Motor neuron (in vitro differentiated cells): Measurements from ENCODE around the gene PET117. TPM values are rescaled to one million over a fixed set of nuclear protein-coding genes. Genes with fewer than 3 reads are reported as not detected.
"Not testable (repeated sequence)": the region's sequence is repeated elsewhere in the genome, so short reads cannot be mapped to it uniquely, and the experiment has no call there.

ENCODE experiments used
- ATAC-seq, 8 experiments: fragments of 200-7000 bp; cut with Tn5 transposase; replicated peaks in 6 of 8; 2 replicates each; pipeline ENCODE4 v1.8.0; 2021; ENCODE audit warnings: mild to moderate bottlenecking in 8 of 8, moderate library complexity in 8 of 8
- H3K27ac ChIP-seq, 2 donors: fragments of 250-450 bp; sonication (Bioruptor Pico); 2 replicates each; pipeline ENCODE4 v1.9.0; 2021; ENCODE audit warnings: antibody characterized with exemption in 2 of 2, mild to moderate bottlenecking in 2 of 2, moderate library complexity in 1 of 2
- H3K4me1 ChIP-seq, 2 donors: fragments of 250-450 bp; sonication (Bioruptor Pico); replicated peaks in 1 of 2; 2 replicates each; pipeline ENCODE4 v1.6.1; 2021; ENCODE audit warnings: antibody characterized with exemption in 2 of 2, mild to moderate bottlenecking in 2 of 2, moderate library complexity in 1 of 2
- H3K4me3 ChIP-seq, 5 donors: fragments of 250-450 bp; sonication (Bioruptor Pico); 2 replicates each; pipeline ENCODE4 v1.9.0; 2021; ENCODE audit warnings: antibody characterized with exemption in 5 of 5, mild to moderate bottlenecking in 5 of 5, moderate library complexity in 4 of 5
- WGBS, 10 experiments: fragments of 450-650 bp; shearing (Covaris generic); methylation state at CpG; one replicate each; pipeline ENCODE4 v1.0.0; 2022; 5-methylcytosine and 5-hydroxymethylcytosine counted together
- in situ Hi-C, 9 experiments: fragments of 400-800 bp; cut with MboI; loops; one replicate each; pipeline ENCODE4 v1.15.0; 2021; ENCODE audit warnings: low sequenced_read_pairs in 9 of 9, low pct_unique_long_range_greater_than_20kb in 2 of 9; ENCODE audit not compliant: unreplicated experiment in 9 of 9
- total RNA-seq, 8 experiments: library from RNA; unstranded; fragments of 300-600 nt; gene quantifications; 2 replicates each; pipeline versions ENCODE4 v1.2.3 to v1.2.4, GENCODE V29; 2022

The PET117 gene, protein sequence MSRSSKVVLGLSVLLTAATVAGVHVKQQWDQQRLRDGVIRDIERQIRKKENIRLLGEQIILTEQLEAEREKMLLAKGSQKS
- total RNA-seq, result 10 to 100 TPM; 10.4 to 17.3 (median 13.0) TPM

DNA sequence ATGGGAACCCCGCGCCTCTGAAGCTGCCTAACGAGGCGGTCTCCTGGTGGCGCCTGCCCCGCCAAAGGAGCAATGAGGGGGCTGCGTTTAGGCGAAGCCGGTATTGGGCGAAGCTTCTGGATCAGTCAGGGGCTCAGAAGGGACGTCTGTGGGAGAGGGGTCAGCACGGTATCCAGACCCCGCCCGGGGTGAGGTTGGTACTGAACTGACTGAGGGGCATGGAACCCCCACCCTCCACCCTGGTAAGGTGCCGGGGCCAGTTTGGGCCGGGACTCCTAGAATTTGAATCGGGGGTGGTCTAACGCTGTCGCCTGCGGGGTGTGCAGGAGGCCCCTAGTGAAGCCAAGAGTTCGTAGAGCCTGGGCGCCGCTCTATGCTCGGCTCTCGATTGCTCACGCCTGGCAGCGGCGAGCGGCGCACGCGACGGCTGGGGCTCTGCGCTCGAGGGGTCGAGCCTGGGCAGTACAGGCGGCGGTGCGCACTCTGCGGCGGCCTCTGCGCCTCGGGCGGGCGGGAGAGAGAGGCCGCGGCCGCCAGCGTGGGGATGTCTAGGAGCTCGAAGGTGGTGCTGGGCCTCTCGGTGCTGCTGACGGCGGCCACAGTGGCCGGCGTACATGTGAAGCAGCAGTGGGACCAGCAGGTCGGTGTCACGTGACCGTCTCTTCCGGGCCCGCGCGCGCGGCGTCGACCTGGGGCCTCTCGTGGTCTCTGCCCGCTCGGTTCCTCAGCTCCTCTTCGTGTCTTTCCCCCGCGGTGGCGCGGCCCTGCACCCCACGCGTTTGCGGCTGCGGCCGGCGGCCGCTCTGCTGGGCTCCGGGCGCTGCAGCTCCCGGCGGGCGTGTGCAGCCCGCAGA lies at the start of gene PET117, which contains the start of gene KAT14:
Gene PET117, plus strand, starts transcription at position 452 of the 854 bp plus-strand sequence. Its CDS starts 93 bp downstream, at position 545.
Gene KAT14, plus strand, starts transcription at position 452 of the 854 bp plus-strand sequence. CDS start 4,798 bp downstream, outside the sequence.
- ATAC-seq, result peak; percentile 89 to 97 (median 95)
- in situ Hi-C loops, result no loop called here
- Histone ChIP-seq H3K27ac (peak within 1 kb of the TSS; percentile 83 to 92), H3K4me3 (peak within 1 kb of the TSS; percentile 69 to 95 (median 71)), H3K4me1 (peaks cover 15 to 16% of the 10 kb centered on the region in 2 donors)
- WGBS, 10 experiments, result 0 to 8% (median 3%) methylated on average over 1 to 29 of the region's 87 CpGs; no CpG with 5 or more reads in 4 of the 10 experiments

DNA sequence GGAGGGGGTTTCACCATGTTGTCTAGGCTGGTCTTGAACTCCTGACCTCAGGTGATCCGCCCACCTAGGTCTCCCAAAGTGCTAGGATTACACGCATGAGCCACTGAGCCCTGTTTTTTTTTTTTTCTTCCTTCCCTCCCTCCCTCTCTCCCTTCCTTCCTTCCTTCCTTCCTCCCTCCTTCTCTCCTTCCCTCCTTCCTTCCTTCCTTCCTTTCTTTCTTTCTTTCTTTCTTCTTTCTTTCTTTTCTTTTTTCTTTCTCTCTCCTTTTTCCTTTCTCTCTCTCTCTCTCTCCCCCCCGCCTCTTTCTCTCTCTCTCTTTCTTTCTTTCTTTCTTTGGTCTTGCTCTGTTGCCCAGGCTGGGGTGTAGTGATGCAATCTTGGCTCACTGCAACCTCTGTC lies 49.4 kb upstream of the PET117 start:
- WGBS, 10 experiments, result 0 to 82% (median 55%) methylated on average over 1 to 3 of the region's 3 CpGs; no CpG with 5 or more reads in 4 of the 10 experiments
- not testable (repeated sequence) for H3K4me1 ChIP-seq, ATAC-seq, H3K4me3 ChIP-seq, H3K27ac ChIP-seq
- in situ Hi-C loops, result loop anchor here in 1 of 9 experiments (25.0 kb wide), 1 partner anchor 99 kb away; no protein-coding TSS in a partner anchor

DNA sequence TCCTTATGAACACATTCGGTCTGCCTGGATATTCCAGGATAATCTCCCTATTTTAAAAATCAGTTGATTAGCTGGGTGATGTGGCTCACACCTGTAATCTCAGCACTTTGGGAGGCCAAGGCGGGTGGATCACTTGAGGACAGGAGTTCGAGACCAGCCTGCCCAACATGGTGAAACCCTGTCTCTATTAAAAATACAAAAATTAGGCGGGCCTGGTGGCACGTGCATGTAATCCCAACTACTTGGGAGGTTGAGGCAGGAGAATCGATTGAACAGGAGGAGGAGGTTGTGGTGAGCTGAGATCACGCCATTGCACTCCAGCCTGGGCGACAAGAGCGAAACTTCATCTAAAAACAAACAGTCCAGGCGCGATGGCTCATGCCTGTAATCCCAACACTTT lies 48.8 kb upstream of the PET117 start:
- not testable (repeated sequence) for H3K27ac ChIP-seq, ATAC-seq, H3K4me1 ChIP-seq, H3K4me3 ChIP-seq
- in situ Hi-C loops, result loop anchor here in 1 of 9 experiments (25.0 kb wide), 1 partner anchor 98 kb away; no protein-coding TSS in a partner anchor
- 20 to 100% (median 75%) methylated on average over 1 to 8 of the region's 11 CpGs; no CpG with 5 or more reads in 2 of the 10 experiments for WGBS, 10 experiments

DNA sequence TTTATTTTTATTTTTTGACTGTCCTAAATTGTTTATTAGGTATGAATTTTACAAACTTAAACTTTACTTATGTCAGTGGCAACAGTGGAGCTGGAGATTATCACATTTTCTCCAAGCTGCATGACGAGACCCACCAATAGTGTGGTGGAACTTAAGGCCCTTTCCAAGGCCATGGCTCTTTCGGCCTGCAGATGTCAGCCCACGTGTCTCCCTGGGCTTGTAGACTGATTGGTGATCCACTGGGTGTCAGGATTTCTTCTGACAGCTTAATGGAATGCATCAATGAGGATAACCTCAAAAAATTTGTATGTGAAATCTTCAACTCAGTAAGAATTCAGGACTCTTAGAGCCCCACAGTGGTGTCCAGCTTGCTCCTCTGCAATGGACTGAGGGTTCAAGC lies 47.6 kb upstream of the PET117 start:
- 0 to 78% (median 47%) methylated on average over 1 to 3 of the region's 3 CpGs; no CpG with 5 or more reads in 1 of the 10 experiments for WGBS, 10 experiments
- Histone ChIP-seq H3K4me1 (no peaks in the 10 kb centered on the region), H3K27ac (no peak overlapping the region), H3K4me3 (no peak overlapping the region)
- in situ Hi-C loops, result loop anchor here in 1 of 9 experiments (25.0 kb wide), 1 partner anchor 97 kb away; no protein-coding TSS in a partner anchor
- ATAC-seq, result no peak

DNA sequence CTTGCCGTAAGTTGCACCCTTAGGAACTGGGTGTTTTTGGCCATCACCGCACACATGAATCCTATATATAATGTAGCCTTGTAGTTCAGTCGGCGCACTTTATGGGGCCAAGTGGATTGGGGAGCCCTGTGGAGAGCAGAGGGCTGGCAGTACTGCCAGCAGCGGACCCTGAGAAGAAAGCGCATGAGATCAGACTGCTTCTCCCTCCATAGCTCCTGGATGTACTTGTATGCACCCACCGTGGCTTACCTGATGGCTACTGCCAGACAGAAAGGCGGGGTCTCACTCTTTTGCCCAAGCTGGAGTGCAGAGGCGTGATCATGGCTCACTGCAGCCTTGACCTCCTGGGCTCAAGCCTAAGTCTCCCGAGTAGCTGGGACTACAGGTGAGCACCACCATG lies 47.2 kb upstream of the PET117 start:
- H3K27ac ChIP-seq, result no peak overlapping the region
- in situ Hi-C loops, result loop anchor here in 1 of 9 experiments (25.0 kb wide), 1 partner anchor 97 kb away; no protein-coding TSS in a partner anchor
- 73 to 100% (median 92%) methylated on average over 1 to 6 of the region's 10 CpGs; no CpG with 5 or more reads in 4 of the 10 experiments for WGBS, 10 experiments
- no peak overlapping the region for H3K4me3 ChIP-seq
- H3K4me1 ChIP-seq, result no peaks in the 10 kb centered on the region
- no peak for ATAC-seq

DNA sequence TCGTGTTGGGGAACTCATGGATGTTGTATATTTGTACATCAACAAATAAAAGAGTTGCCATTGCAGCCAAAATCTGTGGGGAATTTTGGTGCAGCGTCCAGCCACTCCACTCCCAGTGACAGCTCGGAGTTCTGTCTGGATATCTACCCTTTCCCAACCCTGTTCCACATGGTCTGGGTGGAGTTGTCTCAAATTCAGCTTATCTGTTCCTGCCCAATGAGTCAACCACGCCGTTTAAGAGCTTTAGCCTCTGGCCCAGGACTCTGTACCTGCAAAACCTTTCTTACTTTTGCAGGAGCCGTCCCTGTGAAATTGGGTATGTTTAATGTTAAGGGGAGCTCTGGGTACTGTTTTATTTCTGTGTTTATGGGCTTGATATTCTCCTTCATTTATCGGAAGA lies 46.0 kb upstream of the PET117 start:
- peak in 2 of 8 experiments; percentile 74 to 99 for ATAC-seq
- 0 to 83% (median 57%) methylated on average over 1 to 7 of the region's 7 CpGs for WGBS, 10 experiments
- in situ Hi-C loops, result loop anchor here in 1 of 9 experiments (25.0 kb wide), 1 partner anchor 96 kb away; no protein-coding TSS in a partner anchor
- no peak overlapping the region for H3K27ac ChIP-seq
- H3K4me1 ChIP-seq, result no peaks in the 10 kb centered on the region
- no peak overlapping the region for H3K4me3 ChIP-seq

DNA sequence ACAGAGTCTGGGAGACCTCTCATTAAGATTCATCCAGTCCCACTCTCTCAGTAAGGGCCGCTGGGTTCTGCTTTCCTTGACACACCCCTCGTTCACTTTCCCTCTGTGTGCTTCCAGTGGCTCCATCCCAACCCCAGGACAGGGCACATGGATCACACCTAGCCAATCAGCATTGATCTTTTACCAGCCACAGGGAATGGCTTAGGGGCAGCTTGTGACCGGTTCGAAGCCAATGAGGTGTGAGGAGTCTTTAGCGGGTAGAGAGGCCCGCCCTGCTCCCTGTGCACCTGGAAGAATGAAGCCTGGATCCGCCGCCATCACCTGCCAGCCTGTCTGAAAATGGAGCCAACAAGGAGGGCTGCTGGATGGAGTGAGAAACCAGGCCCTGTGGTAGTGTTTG lies 44.8 kb upstream of the PET117 start:
- Histone ChIP-seq H3K4me1 (no peaks in the 10 kb centered on the region), H3K4me3 (no peak overlapping the region), H3K27ac (no peak overlapping the region)
- in situ Hi-C loops, result loop anchor here in 1 of 9 experiments (25.0 kb wide), 1 partner anchor 94 kb away; no protein-coding TSS in a partner anchor
- 40 to 91% (median 65%) methylated on average over 2 to 4 of the region's 8 CpGs; no CpG with 5 or more reads in 4 of the 10 experiments for WGBS, 10 experiments
- no peak for ATAC-seq

DNA sequence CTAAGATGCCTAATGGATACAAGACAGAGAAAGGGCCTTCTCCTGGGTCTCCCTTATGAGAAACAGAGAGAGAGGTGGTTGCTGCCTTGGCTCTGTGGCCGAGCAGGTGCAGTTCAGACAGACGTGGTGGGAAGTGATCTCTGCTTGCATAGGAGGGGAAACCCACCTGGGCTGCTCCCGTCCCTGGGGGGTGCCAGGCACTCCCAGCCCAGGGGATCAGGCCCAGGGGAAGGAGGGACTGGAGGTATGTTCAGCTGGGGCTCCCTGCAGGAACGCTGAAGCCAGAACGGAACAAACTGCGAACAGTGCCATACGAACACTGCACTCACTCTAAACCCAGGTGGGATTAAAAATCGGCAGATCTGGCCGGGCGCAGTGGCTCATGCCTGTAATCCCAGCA lies 44.3 kb upstream of the PET117 start:
- WGBS, 10 experiments, result 28 to 100% (median 80%) methylated on average over 1 to 10 of the region's 10 CpGs; no CpG with 5 or more reads in 6 of the 10 experiments
- no peaks in the 10 kb centered on the region for H3K4me1 ChIP-seq
- no peak for ATAC-seq
- H3K27ac ChIP-seq, result no peak overlapping the region
- in situ Hi-C loops, result loop anchor here in 1 of 9 experiments (25.0 kb wide), 1 partner anchor 94 kb away; no protein-coding TSS in a partner anchor
- H3K4me3 ChIP-seq, result no peak overlapping the region

DNA sequence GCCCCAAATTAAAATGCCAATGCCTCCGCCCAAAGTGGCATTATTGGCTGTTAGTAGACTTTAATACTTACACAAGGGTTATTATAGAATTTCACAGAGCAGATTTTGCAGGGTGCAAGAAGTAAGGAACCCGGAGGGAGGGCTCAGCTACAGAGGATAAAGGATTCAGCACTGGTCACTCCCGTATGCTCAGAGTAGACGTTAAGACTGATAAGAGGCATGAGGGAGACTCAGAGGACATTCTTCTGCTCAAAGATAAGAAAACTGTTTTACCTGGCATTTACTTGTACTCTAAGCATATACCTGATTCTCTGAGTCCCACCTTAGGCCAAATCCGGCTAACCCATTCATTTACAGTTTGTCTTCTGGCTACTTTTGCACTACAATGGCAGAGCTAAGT lies 43.5 kb upstream of the PET117 start:
- Histone ChIP-seq H3K4me3 (no peak overlapping the region), H3K4me1 (no peaks in the 10 kb centered on the region), H3K27ac (no peak overlapping the region)
- ATAC-seq, result no peak
- 33 to 80% (median 70%) methylated on average over 1 to 5 of the region's 5 CpGs; no CpG with 5 or more reads in 2 of the 10 experiments for WGBS, 10 experiments
- in situ Hi-C loops, result loop anchor here in 1 of 9 experiments (25.0 kb wide), 1 partner anchor 93 kb away; no protein-coding TSS in a partner anchor

DNA sequence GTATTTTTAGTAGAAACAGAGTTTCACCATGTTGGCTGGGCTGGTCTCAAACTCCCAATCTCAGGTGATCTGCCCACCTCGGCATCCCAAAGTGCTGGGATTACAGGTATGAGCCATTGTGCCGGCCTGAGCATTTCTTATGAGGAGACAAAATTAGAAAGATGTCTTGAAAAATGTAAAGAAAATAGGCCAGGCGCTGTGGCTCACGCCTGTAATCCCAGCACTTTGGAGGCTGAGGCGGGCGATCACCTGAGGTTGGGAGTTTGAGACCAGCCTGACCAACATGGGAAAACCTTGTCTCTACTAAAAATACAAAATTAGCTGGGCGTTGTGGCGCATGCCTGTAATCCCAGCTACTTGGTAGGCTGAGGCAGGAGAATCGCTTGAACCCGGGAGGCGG lies 37.1 kb upstream of the PET117 start:
- WGBS, 10 experiments, result 42 to 100% (median 83%) methylated on average over 1 to 11 of the region's 11 CpGs; no CpG with 5 or more reads in 1 of the 10 experiments
- ATAC-seq, H3K27ac ChIP-seq, H3K4me1 ChIP-seq, in situ Hi-C loops, H3K4me3 ChIP-seq: not testable (repeated sequence)

DNA sequence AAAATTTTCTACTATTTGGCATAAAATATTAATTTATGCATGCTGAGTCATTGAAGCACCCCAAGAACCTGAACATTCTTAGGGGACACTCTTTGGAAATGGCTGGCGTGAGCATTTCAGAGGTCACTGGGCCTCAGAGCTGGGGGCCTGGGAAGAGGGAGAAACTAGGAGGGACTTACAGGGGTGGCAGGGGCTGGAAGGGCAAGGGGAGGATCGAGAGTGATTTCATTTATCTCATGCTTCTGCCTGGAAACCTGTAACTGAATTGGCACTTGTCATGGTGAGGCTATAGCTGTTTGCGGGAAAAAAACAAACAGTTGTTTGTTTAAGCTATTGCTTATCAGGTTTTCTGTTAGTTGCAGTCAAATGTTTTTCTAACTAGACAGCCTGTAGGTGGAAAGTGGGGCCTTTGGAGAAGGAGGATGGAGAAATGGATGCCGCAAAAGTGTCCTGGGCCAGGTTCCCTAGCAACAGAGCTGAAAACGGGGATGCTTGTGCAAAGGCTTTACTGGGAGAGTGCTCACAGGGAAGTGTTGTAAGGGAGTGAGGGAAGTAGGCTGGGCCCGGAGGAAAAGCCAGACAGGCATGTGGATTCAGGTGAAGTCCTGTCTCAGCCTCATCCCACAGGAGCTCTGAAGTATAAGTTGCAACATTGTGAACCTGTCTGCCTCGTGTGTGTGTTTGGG lies 36.4 kb upstream of the PET117 start:
- 10 to 90% (median 45%) methylated on average over 1 to 5 of the region's 7 CpGs; no CpG with 5 or more reads in 2 of the 10 experiments for WGBS, 10 experiments
- no peak overlapping the region for H3K4me3 ChIP-seq
- no peak overlapping the region for H3K27ac ChIP-seq
- no peaks in the 10 kb centered on the region for H3K4me1 ChIP-seq
- peak in 2 of 8 experiments; percentile 32 to 52 for ATAC-seq
- in situ Hi-C loops, result no loop called here

DNA sequence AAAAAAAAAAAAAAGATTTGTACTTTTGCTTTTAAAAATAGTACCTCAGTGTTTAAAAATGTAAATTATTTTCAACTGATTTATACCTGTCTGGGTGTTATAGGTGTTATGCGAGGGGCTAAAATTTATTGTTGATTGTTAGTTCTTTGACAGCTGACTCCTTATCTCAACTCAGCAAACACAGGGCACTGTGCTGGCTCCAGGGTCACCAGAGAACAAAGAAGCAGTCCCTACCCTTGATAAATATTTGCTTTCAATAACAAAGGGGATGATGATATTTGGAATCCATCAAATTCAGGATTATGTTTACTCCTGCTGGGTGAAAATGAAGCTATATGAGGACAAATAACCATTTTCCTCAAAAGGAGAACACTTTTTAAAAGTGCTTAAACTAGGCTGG lies 34.2 kb upstream of the PET117 start:
- Histone ChIP-seq H3K27ac (no peak overlapping the region), H3K4me1 (no peaks in the 10 kb centered on the region), H3K4me3 (no peak overlapping the region)
- in situ Hi-C loops, result no loop called here
- 50 to 100% (median 76%) methylated on average over 1 of the region's 1 CpG; no CpG with 5 or more reads in 4 of the 10 experiments for WGBS, 10 experiments
- no peak for ATAC-seq
